K562 (cell line): ENCODE results near the gene BDP1. TPM values are rescaled to one million over a fixed set of nuclear protein-coding genes. Genes with fewer than 3 reads are reported as not detected.
A peak's percentile ranks its signal among the peaks of the same experiment; 100 is the strongest.
"Not testable (repeated sequence)": the region's sequence is repeated elsewhere in the genome, so short reads cannot be mapped to it uniquely, and the experiment has no call there.

Source experiments
- ATAC-seq: fragments of 200-7000 bp; cut with Tn5 transposase; 3 replicates; pipeline ENCODE4 v1.9.1; 2020; ENCODE audit warnings: moderate library complexity
- BruUV-seq: library from RNA; stranded (reverse); fragments of 400-500 nt; replicated peaks from 2 replicates; lab custom pipeline; 2021; lab: Mats Ljungman, UMichigan
- CTCF ChIA-PET: fragments of 300-600 bp; formaldehyde crosslinking; extraction: SDS; loops from one replicate; lab custom pipeline; 2021; ENCODE audit warnings: low intra/inter-chr PET ratio; lab: Yijun Ruan, JAX
- POLR2A ChIA-PET: fragments of 300-600, 350-650 bp; sonication (Branson Sonifier 250); formaldehyde crosslinking; extraction: SDS; loops from one replicate; lab custom pipeline; 2021; ENCODE audit warnings: antibody characterized with exemption, inconsistent platforms; lab: Yijun Ruan, JAX
- DNase-seq, 4 experiments: peaks; one replicate each; pipeline versions ENCODE4 v3.0.0 to v3.0.0-alpha.2; 2011 to 2018; ENCODE audit warnings: low spot score in 3 of 4, mixed read lengths in 3 of 4; ENCODE audit errors: extremely low read depth in 1 of 4
- FAIRE-seq: peaks from 2 replicates; lab custom pipeline; 2011; peaks lifted over from hg19 to GRCh38; lab: Jason Lieb, UNC
- H2AFZ ChIP-seq: 2 replicates; pipeline ENCODE4 v1.6.0; 2011; ENCODE audit warnings: low read depth, low read length, control low read depth, inconsistent platforms
- H3K27ac ChIP-seq: fragments of 200-600 bp; 3 replicates; pipeline ENCODE4 v1.8.0; 2011; ENCODE audit warnings: low read depth, mild to moderate bottlenecking, control low read depth, inconsistent platforms, low read length, moderate library complexity, mixed read lengths; ENCODE audit errors: extremely low read depth
- H3K27me3 ChIP-seq, 2 experiments: fragments of 300-600 bp in 1 of 2; 2 replicates in 1 of 2; 3 replicates in 1 of 2; pipeline versions ENCODE4 v1.6.0 to v1.8.0; 2011; ENCODE audit warnings: inconsistent platforms in 2 of 2, low read length in 2 of 2, mild to moderate bottlenecking in 1 of 2, mixed read lengths in 1 of 2, moderate library complexity in 1 of 2; ENCODE audit not compliant: control insufficient read depth in 2 of 2, insufficient read depth in 2 of 2
- H3K36me3 ChIP-seq: fragments of 300-600 bp; 3 replicates; pipeline ENCODE4 v1.8.0; 2011; ENCODE audit warnings: mild to moderate bottlenecking, low read length, inconsistent platforms; ENCODE audit not compliant: control insufficient read depth, insufficient read depth
- H3K4me1 ChIP-seq, 2 experiments: fragments of 200-600 bp in 1 of 2; replicated peaks in 1 of 2; 2 replicates in 1 of 2; 3 replicates in 1 of 2; pipeline versions ENCODE4 v1.5.1 to v1.8.0; 2011; ENCODE audit warnings: inconsistent platforms in 2 of 2, low read length in 2 of 2, mild to moderate bottlenecking in 1 of 2, mixed read lengths in 1 of 2, moderate library complexity in 1 of 2; ENCODE audit not compliant: control insufficient read depth in 2 of 2, insufficient read depth in 2 of 2
- H3K4me2 ChIP-seq: 2 replicates; pipeline ENCODE4 v1.6.1; 2011; ENCODE audit warnings: low read length, control low read depth, inconsistent platforms, mixed read lengths; ENCODE audit not compliant: insufficient read depth
- H3K4me3 ChIP-seq: fragments of 200-600 bp; sonication (generic), shearing (Covaris generic); 2 replicates; pipeline ENCODE4 v1.5.1; 2016; ENCODE audit warnings: control low read depth, inconsistent platforms
- H3K79me2 ChIP-seq: fragments of 200-600 bp; 3 replicates; pipeline ENCODE4 v1.8.0; 2011; ENCODE audit warnings: low read length, inconsistent platforms; ENCODE audit not compliant: control insufficient read depth, insufficient read depth
- H3K9ac ChIP-seq, 2 experiments: 2 replicates each; pipeline versions ENCODE4 v1.6.0 to v1.6.1; 2011; ENCODE audit warnings: low read depth in 2 of 2, low read length in 2 of 2, control low read depth in 1 of 2, inconsistent platforms in 1 of 2, mild to moderate bottlenecking in 1 of 2, mixed read lengths in 1 of 2; ENCODE audit not compliant: insufficient read depth in 1 of 2
- H3K9me1 ChIP-seq: one replicate; pipeline ENCODE4 v1.6.0; 2011; ENCODE audit warnings: inconsistent platforms, mild to moderate bottlenecking, low read length, moderate library complexity; ENCODE audit not compliant: control insufficient read depth, insufficient read depth
- H3K9me3 ChIP-seq: replicated peaks from 2 replicates; pipeline ENCODE4 v1.5.1; 2011; ENCODE audit warnings: low read depth, low read length, inconsistent platforms; ENCODE audit not compliant: control insufficient read depth, insufficient read depth
- H4K20me1 ChIP-seq: replicated peaks from 2 replicates; pipeline ENCODE4 v1.6.1; 2011; ENCODE audit warnings: low read length, inconsistent platforms, mixed read lengths; ENCODE audit not compliant: control insufficient read depth, insufficient read depth
- MAFG ChIP-seq: fragments of 450-650 bp; conservative IDR thresholded peaks from 2 replicates; pipeline ENCODE4 v1.6.1; 2016; ENCODE audit warnings: missing genetic modification characterization, missing compliant biosample characterization
- NFE2L1 ChIP-seq: fragments of 450-650 bp; IDR thresholded peaks from 2 replicates; pipeline ENCODE4 v1.6.1; 2016; ENCODE audit warnings: missing genetic modification characterization, low read depth, mild to moderate bottlenecking, missing compliant biosample characterization, moderate library complexity, borderline replicate concordance
- XRCC4 ChIP-seq: IDR thresholded peaks from one replicate; pipeline ENCODE4 v1.6.1; 2011; ENCODE audit not compliant: insufficient read depth, insufficient read length; ENCODE audit errors: extremely low read depth
- ZSCAN29 ChIP-seq: fragments of 450-650 bp; IDR thresholded peaks from 2 replicates; pipeline ENCODE4 v1.6.1; 2017
- WGBS: fragments of 100-300 bp; shearing (Covaris generic); methylation state at CpG from one replicate; pipeline ENCODE4 v1.1.6; 2016; ENCODE audit warnings: low coverage, mixed read lengths; ENCODE audit not compliant: insufficient coverage; ENCODE audit errors: missing lambda C conversion rate; 5-methylcytosine and 5-hydroxymethylcytosine counted together
- in situ Hi-C: fragments of 300-500 bp; cut with MboI; formaldehyde crosslinking; loops from 4 replicates; pipeline ENCODE4 v1.15.0; 2018; ENCODE audit warnings: inconsistent platforms, mixed read lengths
- intact Hi-C: fragments of 100-400 bp; cut with micrococcal nuclease; formaldehyde crosslinking; loops from 2 replicates; pipeline ENCODE4 v1.14.2; 2022
- polyA plus RNA-seq, 8 experiments: library from polyadenylated mRNA; depleted of rRNA in 4 of 8; stranded (reverse) in 5 of 8; unstranded in 3 of 8; fragments of >200 nt; fragmentation: Nextera tagmentation in 2 of 8; fragmentation: Illumina TruSeq in 1 of 8; extraction: Ambion mirVana in 2 of 8; extraction: Trizol in 1 of 8; gene quantifications; 2 replicates each; pipeline versions ENCODE4 v1.2.1 to v1.2.3, GENCODE V29; 2011 to 2014; ENCODE audit warnings: inconsistent platforms in 1 of 8, missing spikeins in 1 of 8
- total RNA-seq, 7 experiments: library from RNA; depleted of rRNA in 6 of 7; stranded (reverse); fragments of >200 nt in 6 of 7; fragmentation: Illumina TruSeq in 2 of 7; extraction: Trizol in 2 of 7; gene quantifications; 2 replicates each; pipeline versions ENCODE4 v1.2.1 to v1.2.3, GENCODE V29; 2011 to 2021; ENCODE audit warnings: low replicate concordance in 1 of 7

Gene BDP1
- total and polyA plus RNA-seq, 9 of the 15 experiments (the other 6 are each of a cell fraction or from before 2014, with no cell fraction given): 6.9 to 47.3 (median 23.9) TPM

GRCh38 chr5:71492817-71493615 lies 37.6 kb downstream of the BDP1 start:
- H3K4me1 ChIP-seq: no peaks in the 10 kb centered on the region
- intact Hi-C loops (no loop called here), in situ Hi-C loops (loop anchor here (25.0 kb wide), 2 partner anchors 1581 to 1856 kb away; no protein-coding TSS in a partner anchor)
- FAIRE-seq (peak; percentile 42), ATAC-seq (no peak), DNase-seq (no peak)
- no peak overlapping the region for H2AFZ ChIP-seq
- POLR2A ChIA-PET: no interaction called here
- BruUV-seq: no TSS peak
- no peak overlapping the region for H3K4me3 ChIP-seq
- no peak overlapping the region for H3K4me2 ChIP-seq
- CTCF ChIA-PET: interaction anchor here (0.6 kb wide), 1 partner anchor 18 kb away, joined by 4 read pairs; no protein-coding TSS in a partner anchor
- H3K9me1 ChIP-seq: no peaks in the 10 kb centered on the region
- no peaks in the 10 kb centered on the region for H3K27me3 ChIP-seq
- WGBS: 84% methylated on average over 5 of the region's 5 CpGs
- TF ChIP-seq ZSCAN29 (no peak), NFE2L1 (tag) (peak; percentile 26; the same call in 1 of the 2 replicates), MAFG (peak; percentile 65), XRCC4 (no peak)
- H3K27ac ChIP-seq: no peak overlapping the region
- no peak overlapping the region for H3K9ac ChIP-seq
- H3K9me3 ChIP-seq: no peaks in the 10 kb centered on the region
- H4K20me1 ChIP-seq: no peaks in the 10 kb centered on the region
- H3K79me2 ChIP-seq: peaks cover 5% of the 10 kb centered on the region; the same call in 1 of the 3 replicates
- peaks cover 81% of the 10 kb centered on the region for H3K36me3 ChIP-seq

- FAIRE-seq, H3K4me1 ChIP-seq, intact Hi-C loops, H3K9ac ChIP-seq, H3K4me2 ChIP-seq, CTCF ChIA-PET, H2AFZ ChIP-seq, H3K79me2 ChIP-seq, ATAC-seq, H3K9me3 ChIP-seq, H4K20me1 ChIP-seq, H3K9me1 ChIP-seq, H3K4me3 ChIP-seq, H3K27ac ChIP-seq, H3K27me3 ChIP-seq, BruUV-seq, DNase-seq: not testable (repeated sequence)
- POLR2A ChIA-PET: interaction anchor here (1.1 kb wide), 1 partner anchor 25 kb away, joined by 3 read pairs; no protein-coding TSS in a partner anchor
- H3K36me3 ChIP-seq: peaks cover 79% of the 10 kb centered on the region
- in situ Hi-C loops: loop anchor here (25.0 kb wide), 2 partner anchors 1582 to 1857 kb away; no protein-coding TSS in a partner anchor
- WGBS: 97% methylated on average over 4 of the region's 4 CpGs
Measured at GRCh38 chr5:71494202-71494601, 38.8 kb downstream of the BDP1 start.

DNA sequence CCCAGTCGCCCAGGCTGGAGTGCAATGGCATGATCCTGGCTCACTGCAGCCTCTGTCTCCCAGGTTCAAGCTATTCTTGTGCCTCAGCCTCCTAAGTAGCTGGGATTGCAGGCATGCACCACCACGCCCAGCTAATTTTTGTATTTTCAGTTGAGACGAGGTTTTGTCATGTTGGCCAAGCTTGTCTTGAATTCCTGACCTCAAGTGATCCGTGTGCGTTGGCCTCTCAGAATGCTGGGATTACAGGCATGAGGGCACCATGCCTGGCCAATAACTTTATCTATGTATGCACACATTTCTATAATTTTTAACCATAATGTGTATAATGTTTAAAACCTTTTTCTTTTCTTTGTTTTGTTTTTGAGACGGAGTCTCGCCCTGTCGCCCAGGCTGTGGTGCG lies 43.3 kb downstream of the BDP1 start:
- H4K20me1 ChIP-seq, H3K27me3 ChIP-seq, POLR2A ChIA-PET, DNase-seq, CTCF ChIA-PET, intact Hi-C loops, H3K4me1 ChIP-seq, ATAC-seq, H3K9me3 ChIP-seq, H3K79me2 ChIP-seq, H3K4me2 ChIP-seq, H3K9ac ChIP-seq, FAIRE-seq, H3K9me1 ChIP-seq, BruUV-seq, H3K4me3 ChIP-seq, H3K27ac ChIP-seq, H2AFZ ChIP-seq: not testable (repeated sequence)
- WGBS: 90% methylated on average over 8 of the region's 9 CpGs
- H3K36me3 ChIP-seq: peaks cover 76% of the 10 kb centered on the region; the same call in 2 of the 3 replicates
- in situ Hi-C loops: loop anchor here (25.0 kb wide), 2 partner anchors 1586 to 1861 kb away; no protein-coding TSS in a partner anchor
